NCI-H226 (cell line): ENCODE results near the gene PSORS1C2.

ENCODE experiments used
- DNase-seq: peaks from one replicate; pipeline ENCODE4 v3.0.0-alpha.2; 2015

The PSORS1C2 gene

DNA sequence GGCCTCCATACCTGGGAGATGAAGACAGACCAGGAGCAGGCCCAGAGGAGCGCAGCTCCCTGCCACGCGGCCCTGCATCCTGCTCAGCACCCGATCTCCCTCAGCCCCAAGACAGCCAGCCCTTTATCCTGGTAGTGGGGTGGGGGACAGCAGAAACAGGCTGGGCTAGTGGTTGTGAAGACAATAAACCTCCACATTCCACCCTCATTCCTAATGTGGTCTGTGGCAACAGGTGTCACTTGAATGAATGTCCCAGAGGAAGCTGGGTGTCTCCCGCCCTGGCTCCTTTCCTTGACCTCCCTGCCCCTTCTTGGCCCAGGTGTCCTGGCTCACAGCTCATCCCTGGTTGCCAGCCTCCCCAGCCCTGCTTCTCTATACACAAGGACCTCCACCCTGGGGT lies 26.4 kb downstream of the PSORS1C2 start, which contains the start of gene C6orf15:
Gene C6orf15 (minus strand): TSS at position 98 of the 400 bp plus-strand sequence. CDS start 20 bp downstream, at position 78.
- DNase-seq: no peak

DNA sequence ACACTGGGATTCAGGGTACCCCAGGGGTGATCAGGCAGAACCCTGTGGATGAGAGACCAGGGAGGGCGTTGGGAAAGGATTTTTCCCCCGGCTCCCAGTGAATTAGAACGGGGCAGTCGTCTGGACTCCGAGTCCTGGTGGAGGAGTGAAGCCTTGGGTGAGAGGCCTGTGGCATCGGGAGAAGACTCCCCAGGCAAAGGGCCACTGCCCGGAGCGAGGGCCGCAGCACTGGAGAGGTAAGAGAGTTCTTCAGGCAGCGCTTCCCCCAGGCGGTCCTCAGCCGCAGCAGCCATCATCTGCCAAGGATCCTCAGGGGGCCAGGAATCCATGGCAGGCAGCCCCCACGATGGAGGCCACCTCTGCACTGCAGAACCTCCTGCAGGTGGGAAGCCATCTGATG lies 27.2 kb downstream of the PSORS1C2 start:
- no peak for DNase-seq

DNA sequence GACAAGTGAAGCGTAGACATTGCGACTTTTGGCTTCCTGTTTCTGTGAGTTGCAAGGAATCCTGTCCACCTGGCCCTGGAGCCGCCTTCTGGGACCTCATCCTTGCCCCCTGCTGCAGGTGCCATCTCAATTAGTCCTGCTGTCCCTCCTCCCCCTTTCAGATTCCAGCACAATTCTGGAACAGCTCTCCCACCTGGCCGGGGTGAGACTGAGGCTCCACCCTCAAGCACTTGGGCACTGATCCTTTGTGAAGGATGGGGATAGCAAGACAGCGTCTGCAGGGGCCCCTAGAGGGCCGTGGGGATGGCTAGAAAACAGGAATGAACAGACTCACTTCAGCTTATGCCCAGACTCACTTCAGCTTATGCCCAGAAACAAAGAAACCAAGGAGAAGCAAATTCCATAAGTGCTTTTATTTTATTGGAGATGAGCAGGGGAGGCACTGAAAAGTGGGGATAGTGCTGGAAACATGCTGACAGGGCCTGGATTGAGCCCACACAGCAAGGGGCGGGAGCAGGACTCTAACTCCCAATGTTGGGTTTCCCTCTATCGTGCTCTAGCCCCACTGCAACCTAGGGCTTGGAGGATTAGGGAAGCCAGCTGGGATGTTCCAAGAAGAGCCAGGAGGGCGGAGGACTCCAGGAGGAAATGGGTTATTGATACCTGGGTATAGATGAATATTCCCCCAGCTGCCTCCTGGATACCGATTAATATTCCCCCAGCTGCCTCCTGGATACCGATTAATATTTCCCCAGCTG lies 27.9 kb downstream of the PSORS1C2 start:
- DNase-seq: no peak

- DNase-seq: no peak
These were observed 31.8 kb downstream of the PSORS1C2 start for GRCh38 chr6:31107052-31107451.

GRCh38 chr6:31103136-31103535 lies 35.7 kb downstream of the PSORS1C2 start:
- DNase-seq: no peak

- no peak for DNase-seq
These were observed 40.4 kb downstream of the PSORS1C2 start for GRCh38 chr6:31098449-31098938.

- DNase-seq: no peak
These were observed 42.2 kb downstream of the PSORS1C2 start for GRCh38 chr6:31096656-31097055.

- no peak for DNase-seq
These were observed 42.7 kb downstream of the PSORS1C2 start for GRCh38 chr6:31096215-31096614.

- peak; percentile 68 for DNase-seq
These were observed 44.4 kb downstream of the PSORS1C2 start for GRCh38 chr6:31094389-31094881.

DNA sequence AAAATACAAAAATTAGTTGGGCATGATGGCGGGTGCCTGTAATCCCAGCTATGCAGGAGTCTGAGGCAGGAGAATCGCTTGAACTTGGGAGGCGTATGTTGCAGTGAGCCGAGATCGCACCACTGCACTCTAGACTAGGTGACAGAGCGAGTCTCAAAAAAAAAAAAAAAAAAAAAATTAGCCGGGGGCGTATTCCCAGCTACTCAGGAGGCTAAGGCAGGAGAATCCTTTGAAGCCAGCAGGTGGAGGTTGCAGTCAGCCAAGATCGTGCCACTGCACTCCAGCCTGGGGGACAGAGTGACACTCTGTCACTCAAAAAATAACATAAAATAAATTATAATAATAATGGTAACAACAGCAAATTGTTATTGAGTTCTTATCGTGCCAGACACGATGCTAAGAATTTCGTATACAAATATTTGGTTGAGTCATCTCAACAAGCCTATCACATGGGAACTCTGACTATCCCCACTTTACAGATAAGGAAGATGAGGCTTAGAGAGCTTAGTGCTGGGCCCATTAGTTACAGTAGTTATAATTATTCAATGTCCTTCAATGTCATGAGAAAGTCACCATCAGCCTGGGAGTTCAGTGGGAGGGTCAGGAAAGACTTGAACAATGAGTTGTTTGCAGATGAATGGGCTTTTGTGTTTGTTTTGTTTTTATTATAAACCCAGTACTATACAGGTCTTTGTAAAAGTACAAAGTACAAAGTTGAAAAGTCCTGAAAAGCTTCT lies 45.9 kb downstream of the PSORS1C2 start:
- DNase-seq: no peak

DNA sequence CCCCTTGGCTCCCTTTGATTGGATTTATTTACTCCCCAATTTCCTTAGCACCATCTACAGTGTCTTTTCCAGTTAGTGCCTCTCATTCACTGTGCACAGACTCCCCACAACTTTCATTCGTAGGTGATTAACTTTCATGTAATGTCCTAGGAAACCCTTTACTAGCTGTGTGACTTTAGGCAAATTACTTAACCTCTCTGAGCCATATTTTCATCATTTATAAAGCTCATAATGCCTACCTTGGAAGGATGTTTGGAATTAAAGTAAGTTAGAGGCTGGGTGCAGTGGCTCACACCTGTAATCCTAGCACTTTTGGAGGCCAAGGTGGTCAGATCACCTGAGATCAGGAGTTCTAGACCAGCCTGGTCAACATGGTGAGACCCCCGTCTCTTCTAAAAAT lies 46.6 kb downstream of the PSORS1C2 start:
- DNase-seq: no peak

DNA sequence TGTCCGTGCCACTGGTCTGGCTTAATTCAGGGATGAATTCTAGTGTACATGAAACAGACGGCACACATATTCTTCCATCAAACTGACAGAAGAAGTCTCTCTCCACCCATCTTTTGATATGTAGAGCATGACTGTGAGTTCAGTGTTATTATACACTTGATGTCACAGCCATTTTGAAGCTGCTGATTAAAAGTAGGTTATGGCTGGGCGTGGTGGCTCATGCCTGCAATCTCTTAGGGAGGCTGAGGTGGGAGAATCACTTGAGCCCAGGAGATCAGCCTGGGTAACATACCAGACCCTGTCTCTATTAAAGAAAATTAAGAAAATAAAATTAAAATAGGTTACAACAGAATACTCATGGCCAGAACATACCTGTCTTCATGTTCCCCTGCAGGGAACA lies 47.2 kb downstream of the PSORS1C2 start:
- no peak for DNase-seq

- DNase-seq: no peak
These were observed 47.9 kb downstream of the PSORS1C2 start for GRCh38 chr6:31090973-31091364.

DNA sequence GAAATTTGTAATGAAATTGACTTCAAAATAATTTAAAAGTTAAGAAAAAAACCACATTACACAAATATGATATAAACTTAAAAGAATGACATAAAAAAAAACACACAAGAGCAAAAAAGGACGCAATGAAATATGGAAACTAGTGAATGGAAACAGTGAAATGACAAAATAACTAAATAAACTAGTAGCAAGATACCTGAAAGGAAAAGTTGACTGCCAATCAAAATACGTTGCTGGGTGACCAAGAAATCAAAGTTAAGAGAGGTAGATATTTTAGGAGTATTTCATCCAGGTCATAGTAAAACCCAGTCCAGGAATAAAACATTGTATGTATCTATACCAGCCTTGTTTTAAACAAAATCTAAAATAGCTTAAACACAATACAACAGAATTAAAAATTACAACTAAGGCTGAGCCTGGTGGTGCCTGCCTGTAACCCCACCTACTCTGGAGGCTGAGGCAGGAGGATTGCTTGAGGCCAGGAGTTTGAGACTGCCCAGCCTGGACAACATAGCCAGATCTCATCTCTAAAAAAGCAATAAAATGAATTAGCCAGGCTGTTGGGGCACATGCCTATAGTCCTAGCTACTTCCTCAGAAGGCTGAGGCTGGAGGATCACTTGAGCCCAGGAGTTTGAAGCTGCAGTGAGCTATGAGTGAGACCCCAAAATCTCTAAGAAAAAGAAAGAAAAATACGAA lies 48.4 kb downstream of the PSORS1C2 start:
- no peak for DNase-seq
